Stimulated activated CD4-positive, alpha-beta T cell treated with anti-CD3 and anti-CD28 coated beads, Interleukin-12 subunit alpha, Interleukin-12 subunit beta, amount 100 ng/mL, for 4 hours (primary cell): ENCODE data around the gene RERE.
A peak's percentile ranks its signal among the peaks of the same experiment; 100 is the strongest.

Source experiments
- DNase-seq: peaks from one replicate; pipeline ENCODE4 v3.0.0-alpha.2; 2020

The RERE gene

GRCh38 chr1:8355439-8356255 lies 461.8 kb downstream of the RERE start:
- DNase-seq: no peak

GRCh38 chr1:8354038-8354437 lies 463.4 kb downstream of the RERE start:
- no peak for DNase-seq

- DNase-seq: no peak
Measured at GRCh38 chr1:8352886-8353785, 464.3 kb downstream of the RERE start.

- no peak for DNase-seq
Measured at GRCh38 chr1:8352471-8352845, 465.0 kb downstream of the RERE start.

GRCh38 chr1:8351693-8352470 lies 465.6 kb downstream of the RERE start:
- no peak for DNase-seq

- no peak for DNase-seq
Measured at GRCh38 chr1:8350914-8351684, 466.3 kb downstream of the RERE start.

GRCh38 chr1:8349961-8350360 lies 467.5 kb downstream of the RERE start:
- no peak for DNase-seq

GRCh38 chr1:8349473-8349865 lies 468.0 kb downstream of the RERE start:
- no peak for DNase-seq

- DNase-seq: peak; percentile 70
Measured at GRCh38 chr1:8348777-8349472, 468.5 kb downstream of the RERE start.

- DNase-seq: no peak
Measured at GRCh38 chr1:8348047-8348776, 469.2 kb downstream of the RERE start.

GRCh38 chr1:8347635-8348034 lies 469.8 kb downstream of the RERE start:
- no peak for DNase-seq

GRCh38 chr1:8345621-8346415 lies 471.6 kb downstream of the RERE start:
- DNase-seq: no peak

GRCh38 chr1:8344893-8345507 lies 472.4 kb downstream of the RERE start:
- DNase-seq: no peak

GRCh38 chr1:8343464-8344001 lies 473.9 kb downstream of the RERE start:
- DNase-seq: no peak

- no peak for DNase-seq
Measured at GRCh38 chr1:8343044-8343443, 474.4 kb downstream of the RERE start.

- DNase-seq: no peak
Measured at GRCh38 chr1:8342325-8342724, 475.1 kb downstream of the RERE start.

GRCh38 chr1:8340448-8340847 lies 477.0 kb downstream of the RERE start:
- DNase-seq: no peak

- no peak for DNase-seq
Measured at GRCh38 chr1:8339203-8339600, 478.2 kb downstream of the RERE start.

GRCh38 chr1:8338526-8339202 lies 478.8 kb downstream of the RERE start:
- no peak for DNase-seq
